ENCODE data around the gene BOK. TPM values are rescaled to one million over a fixed set of nuclear protein-coding genes. Genes with fewer than 3 reads are reported as not detected.

BOK gene
- total and polyA plus RNA-seq, 4 donors = 11.3 to 82.1 (median 44.0) TPM

DNA sequence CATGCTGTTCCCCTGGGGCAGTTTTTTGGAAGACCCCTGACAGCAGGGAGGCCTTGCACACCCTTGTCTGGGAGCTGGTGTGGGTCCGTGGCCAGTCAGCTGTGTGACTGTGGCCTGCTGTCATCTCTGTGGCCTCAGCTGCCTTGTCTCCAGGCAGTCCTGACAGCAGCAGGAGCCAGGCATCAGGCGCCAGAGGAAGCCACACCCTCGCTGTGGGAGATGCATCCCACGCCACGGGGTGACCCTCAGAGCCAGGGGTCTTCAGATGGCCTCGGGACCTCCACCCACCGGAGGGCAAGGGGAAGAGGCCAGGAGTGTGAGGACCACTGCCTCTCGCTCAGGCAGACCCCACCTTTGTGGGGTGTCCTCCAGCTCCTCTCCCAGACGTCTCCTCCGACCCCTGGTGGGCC lies 5.0 kb downstream of the BOK start:
- WGBS = 85% methylated on average over 10 of the region's 10 CpGs
- peak overlapping the region in 1 of 2 donors; percentile 33 for H3K27ac ChIP-seq (ENCODE audit: low read depth in 1 of 2, low read length in 2 of 2)
- no peak overlapping the region for H3K4me3 ChIP-seq (ENCODE audit: low read depth in 1 of 3, low read length in 3 of 3)
- no peak for DNase-seq (ENCODE audit: low spot score)
- H3K4me1 ChIP-seq (ENCODE audit: control insufficient read depth in 4 of 4, insufficient read depth in 4 of 4, low read length in 3 of 4) = peaks cover 2 to 43% (median 26%) of the 10 kb centered on the region in 4 donors
- H3K9ac ChIP-seq (ENCODE audit: low read depth in 1 of 2, low read length in 2 of 2) = no peak overlapping the region
- H3K9me3 ChIP-seq (ENCODE audit: control insufficient read depth in 4 of 4, low read length in 3 of 4) = no peaks in the 10 kb centered on the region
- H3K27me3 ChIP-seq (ENCODE audit: control insufficient read depth in 4 of 4, insufficient read depth in 4 of 4, low read length in 3 of 4) = no peaks in the 10 kb centered on the region
- peaks cover 2 to 12% (median 5%) of the 10 kb centered on the region in 4 donors for H3K36me3 ChIP-seq (ENCODE audit: control insufficient read depth in 4 of 4, insufficient read depth in 3 of 4, low read depth in 1 of 4, low read length in 3 of 4)
- TF ChIP-seq TAF1 (conservative IDR thresholded peaks at IDR 0.05) (no peak), HNF4G (IDR thresholded peaks at IDR 0.05) (no peak)
- TF ChIP-seq, protein P1, sequence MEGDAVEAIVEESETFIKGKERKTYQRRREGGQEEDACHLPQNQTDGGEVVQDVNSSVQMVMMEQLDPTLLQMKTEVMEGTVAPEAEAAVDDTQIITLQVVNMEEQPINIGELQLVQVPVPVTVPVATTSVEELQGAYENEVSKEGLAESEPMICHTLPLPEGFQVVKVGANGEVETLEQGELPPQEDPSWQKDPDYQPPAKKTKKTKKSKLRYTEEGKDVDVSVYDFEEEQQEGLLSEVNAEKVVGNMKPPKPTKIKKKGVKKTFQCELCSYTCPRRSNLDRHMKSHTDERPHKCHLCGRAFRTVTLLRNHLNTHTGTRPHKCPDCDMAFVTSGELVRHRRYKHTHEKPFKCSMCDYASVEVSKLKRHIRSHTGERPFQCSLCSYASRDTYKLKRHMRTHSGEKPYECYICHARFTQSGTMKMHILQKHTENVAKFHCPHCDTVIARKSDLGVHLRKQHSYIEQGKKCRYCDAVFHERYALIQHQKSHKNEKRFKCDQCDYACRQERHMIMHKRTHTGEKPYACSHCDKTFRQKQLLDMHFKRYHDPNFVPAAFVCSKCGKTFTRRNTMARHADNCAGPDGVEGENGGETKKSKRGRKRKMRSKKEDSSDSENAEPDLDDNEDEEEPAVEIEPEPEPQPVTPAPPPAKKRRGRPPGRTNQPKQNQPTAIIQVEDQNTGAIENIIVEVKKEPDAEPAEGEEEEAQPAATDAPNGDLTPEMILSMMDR (IDR thresholded peaks at IDR 0.05; ENCODE audit: low read depth, low read length, missing input control) = no peak

DNA sequence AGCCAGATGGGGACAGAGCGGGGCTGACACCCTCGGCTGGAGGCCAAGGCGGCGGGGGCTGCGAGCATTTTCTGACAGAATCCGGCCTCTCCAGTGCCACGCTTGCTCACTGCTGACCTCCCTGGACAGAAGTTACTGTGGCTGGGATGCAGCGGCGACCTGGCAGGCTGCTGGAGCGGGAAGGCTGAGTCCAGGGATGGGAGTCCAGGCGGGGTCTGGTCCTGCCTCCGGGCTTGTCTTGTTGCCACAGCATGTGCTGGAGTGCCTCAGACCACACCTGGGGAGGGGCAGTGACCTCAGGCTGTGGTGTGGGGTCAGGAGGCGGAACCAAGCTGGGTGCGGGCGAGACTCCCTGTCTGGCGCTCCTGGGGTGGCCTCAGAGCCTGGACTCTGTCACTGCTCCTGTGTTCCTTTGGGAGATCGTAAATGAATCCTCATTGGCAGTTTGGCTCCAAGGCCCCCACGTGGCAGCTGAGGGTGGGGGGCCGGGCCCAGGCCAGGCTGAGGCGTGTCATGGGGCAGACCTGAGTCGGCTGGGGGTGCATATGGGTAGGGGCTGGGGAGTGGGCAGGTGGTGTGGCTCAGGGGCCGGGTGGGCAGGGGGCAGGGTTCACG lies 5.5 kb downstream of the BOK start:
- Histone ChIP-seq H3K36me3 (ENCODE audit: control insufficient read depth in 4 of 4, insufficient read depth in 3 of 4, low read depth in 1 of 4, low read length in 3 of 4) (peaks cover 4 to 14% (median 8%) of the 10 kb centered on the region in 4 donors), H3K9me3 (ENCODE audit: control insufficient read depth in 4 of 4, low read length in 3 of 4) (no peaks in the 10 kb centered on the region), H3K4me1 (ENCODE audit: control insufficient read depth in 4 of 4, insufficient read depth in 4 of 4, low read length in 3 of 4) (peaks cover 2 to 43% (median 26%) of the 10 kb centered on the region in 4 donors), H3K27me3 (ENCODE audit: control insufficient read depth in 4 of 4, insufficient read depth in 4 of 4, low read length in 3 of 4) (no peaks in the 10 kb centered on the region), H3K27ac (ENCODE audit: low read depth in 1 of 2, low read length in 2 of 2) (peak overlapping the region in 1 of 2 donors; percentile 27), H3K9ac (ENCODE audit: low read depth in 1 of 2, low read length in 2 of 2) (no peak overlapping the region), H3K4me3 (ENCODE audit: low read depth in 1 of 3, low read length in 3 of 3) (no peak overlapping the region)
- DNase-seq (ENCODE audit: low spot score) = no peak
- TF ChIP-seq JUND (IDR thresholded peaks at IDR 0.05) = no peak
- TF ChIP-seq, protein P2, sequence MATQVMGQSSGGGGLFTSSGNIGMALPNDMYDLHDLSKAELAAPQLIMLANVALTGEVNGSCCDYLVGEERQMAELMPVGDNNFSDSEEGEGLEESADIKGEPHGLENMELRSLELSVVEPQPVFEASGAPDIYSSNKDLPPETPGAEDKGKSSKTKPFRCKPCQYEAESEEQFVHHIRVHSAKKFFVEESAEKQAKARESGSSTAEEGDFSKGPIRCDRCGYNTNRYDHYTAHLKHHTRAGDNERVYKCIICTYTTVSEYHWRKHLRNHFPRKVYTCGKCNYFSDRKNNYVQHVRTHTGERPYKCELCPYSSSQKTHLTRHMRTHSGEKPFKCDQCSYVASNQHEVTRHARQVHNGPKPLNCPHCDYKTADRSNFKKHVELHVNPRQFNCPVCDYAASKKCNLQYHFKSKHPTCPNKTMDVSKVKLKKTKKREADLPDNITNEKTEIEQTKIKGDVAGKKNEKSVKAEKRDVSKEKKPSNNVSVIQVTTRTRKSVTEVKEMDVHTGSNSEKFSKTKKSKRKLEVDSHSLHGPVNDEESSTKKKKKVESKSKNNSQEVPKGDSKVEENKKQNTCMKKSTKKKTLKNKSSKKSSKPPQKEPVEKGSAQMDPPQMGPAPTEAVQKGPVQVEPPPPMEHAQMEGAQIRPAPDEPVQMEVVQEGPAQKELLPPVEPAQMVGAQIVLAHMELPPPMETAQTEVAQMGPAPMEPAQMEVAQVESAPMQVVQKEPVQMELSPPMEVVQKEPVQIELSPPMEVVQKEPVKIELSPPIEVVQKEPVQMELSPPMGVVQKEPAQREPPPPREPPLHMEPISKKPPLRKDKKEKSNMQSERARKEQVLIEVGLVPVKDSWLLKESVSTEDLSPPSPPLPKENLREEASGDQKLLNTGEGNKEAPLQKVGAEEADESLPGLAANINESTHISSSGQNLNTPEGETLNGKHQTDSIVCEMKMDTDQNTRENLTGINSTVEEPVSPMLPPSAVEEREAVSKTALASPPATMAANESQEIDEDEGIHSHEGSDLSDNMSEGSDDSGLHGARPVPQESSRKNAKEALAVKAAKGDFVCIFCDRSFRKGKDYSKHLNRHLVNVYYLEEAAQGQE (IDR thresholded peaks at IDR 0.05) = no peak
- TF ChIP-seq RXRA (IDR thresholded peaks at IDR 0.05) = no peak
- no peak for TF ChIP-seq EGR1 (IDR thresholded peaks at IDR 0.05; ENCODE audit: low read depth in 2 of 2)
- TF ChIP-seq HNF4G (IDR thresholded peaks at IDR 0.05) = no peak
- 80% methylated on average over 23 of the region's 23 CpGs for WGBS

DNA sequence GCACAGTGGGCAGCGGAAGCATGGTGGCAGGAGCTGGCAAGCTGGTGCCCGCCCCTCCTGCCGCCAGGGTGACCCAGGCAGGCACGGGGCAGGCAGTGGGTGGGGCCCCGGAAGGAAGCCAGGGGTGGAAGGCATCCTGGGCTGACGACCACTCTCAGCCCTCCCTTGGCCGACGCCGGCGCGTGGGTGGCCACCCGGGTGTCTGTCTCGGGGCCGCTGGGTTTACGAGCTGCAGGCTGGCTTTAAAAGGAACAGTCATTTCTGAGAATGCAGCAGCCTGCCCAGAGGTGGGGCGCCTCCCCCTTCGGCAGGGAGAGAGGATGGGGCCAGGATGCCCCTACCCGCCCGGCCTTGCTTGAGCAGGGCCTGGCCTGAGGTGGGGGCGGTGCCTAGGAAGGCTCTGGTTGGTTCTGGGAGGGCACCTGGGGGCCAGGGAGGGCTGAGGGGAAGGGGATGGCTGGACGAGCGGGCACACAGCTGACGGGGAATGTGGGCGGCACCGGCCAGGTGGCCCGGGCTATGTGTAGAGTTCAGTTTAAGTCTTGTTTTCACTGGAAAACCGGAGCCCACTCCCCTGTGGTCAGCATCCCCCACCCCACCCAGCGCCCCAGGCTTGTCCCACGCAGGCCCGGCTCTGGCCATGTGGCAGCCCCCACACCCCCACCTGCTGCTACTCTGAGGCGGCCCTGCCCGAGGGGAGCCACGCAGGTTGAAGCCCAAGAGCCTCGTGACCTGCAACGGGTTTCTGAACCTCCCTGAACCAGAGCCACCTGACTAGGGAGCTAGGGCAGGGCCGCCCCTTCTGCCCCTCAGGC lies 6.3 kb downstream of the BOK start:
- Histone ChIP-seq H3K27me3 (ENCODE audit: control insufficient read depth in 4 of 4, insufficient read depth in 4 of 4, low read length in 3 of 4) (no peaks in the 10 kb centered on the region), H3K36me3 (ENCODE audit: control insufficient read depth in 4 of 4, insufficient read depth in 3 of 4, low read depth in 1 of 4, low read length in 3 of 4) (peaks cover 4 to 14% (median 8%) of the 10 kb centered on the region in 4 donors), H3K4me3 (ENCODE audit: low read depth in 1 of 3, low read length in 3 of 3) (no peak overlapping the region), H3K9me3 (ENCODE audit: control insufficient read depth in 4 of 4, low read length in 3 of 4) (no peaks in the 10 kb centered on the region), H3K27ac (ENCODE audit: low read depth in 1 of 2, low read length in 2 of 2) (no peak overlapping the region), H3K9ac (ENCODE audit: low read depth in 1 of 2, low read length in 2 of 2) (no peak overlapping the region), H3K4me1 (ENCODE audit: control insufficient read depth in 4 of 4, insufficient read depth in 4 of 4, low read length in 3 of 4) (peaks cover 2 to 39% (median 26%) of the 10 kb centered on the region in 4 donors)
- DNase-seq (ENCODE audit: low spot score) = no peak
- WGBS = 87% methylated on average over 36 of the region's 36 CpGs
- TF ChIP-seq TAF1 (conservative IDR thresholded peaks at IDR 0.05) = no peak

Measured in liver (tissue), 9 donors.